Endometrium (tissue), 2 donors: Measurements from ENCODE around the gene NMT1.

Source experiments
- FAIRE-seq: peaks from 2 replicates; lab custom pipeline; 2012; peaks lifted over from hg19 to GRCh38; lab: Jason Lieb, UNC
- donor health status: control.
- donor health status: control.

Gene NMT1

GRCh38 chr17:45060797-45061605, at the start of gene NMT1:
TSS of gene NMT1 (plus strand) at chr17:45061317. CDS start at chr17:45061330, 13 bp downstream.
- FAIRE-seq, result peak; percentile 96

DNA sequence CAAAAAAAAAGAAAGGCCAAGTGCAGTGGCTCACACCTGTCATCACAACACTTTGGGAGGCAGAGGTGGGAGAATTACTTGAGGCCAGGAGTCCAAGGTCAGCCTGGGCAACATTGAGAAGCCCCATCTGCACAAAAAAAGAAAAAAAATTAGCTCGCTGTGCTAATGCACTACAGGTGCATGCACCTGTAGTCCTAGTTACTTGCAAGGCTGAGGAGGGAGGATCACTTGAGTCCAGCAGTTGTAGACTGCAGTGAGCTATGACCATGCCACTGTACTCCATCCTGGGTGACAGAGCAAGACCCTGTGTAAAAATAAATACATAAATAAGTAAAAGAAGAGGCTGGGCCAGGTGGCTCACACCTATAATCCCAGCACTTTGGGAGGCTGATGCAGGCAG, 49.4 kb upstream of the NMT1 start:
- FAIRE-seq, result no peak

DNA sequence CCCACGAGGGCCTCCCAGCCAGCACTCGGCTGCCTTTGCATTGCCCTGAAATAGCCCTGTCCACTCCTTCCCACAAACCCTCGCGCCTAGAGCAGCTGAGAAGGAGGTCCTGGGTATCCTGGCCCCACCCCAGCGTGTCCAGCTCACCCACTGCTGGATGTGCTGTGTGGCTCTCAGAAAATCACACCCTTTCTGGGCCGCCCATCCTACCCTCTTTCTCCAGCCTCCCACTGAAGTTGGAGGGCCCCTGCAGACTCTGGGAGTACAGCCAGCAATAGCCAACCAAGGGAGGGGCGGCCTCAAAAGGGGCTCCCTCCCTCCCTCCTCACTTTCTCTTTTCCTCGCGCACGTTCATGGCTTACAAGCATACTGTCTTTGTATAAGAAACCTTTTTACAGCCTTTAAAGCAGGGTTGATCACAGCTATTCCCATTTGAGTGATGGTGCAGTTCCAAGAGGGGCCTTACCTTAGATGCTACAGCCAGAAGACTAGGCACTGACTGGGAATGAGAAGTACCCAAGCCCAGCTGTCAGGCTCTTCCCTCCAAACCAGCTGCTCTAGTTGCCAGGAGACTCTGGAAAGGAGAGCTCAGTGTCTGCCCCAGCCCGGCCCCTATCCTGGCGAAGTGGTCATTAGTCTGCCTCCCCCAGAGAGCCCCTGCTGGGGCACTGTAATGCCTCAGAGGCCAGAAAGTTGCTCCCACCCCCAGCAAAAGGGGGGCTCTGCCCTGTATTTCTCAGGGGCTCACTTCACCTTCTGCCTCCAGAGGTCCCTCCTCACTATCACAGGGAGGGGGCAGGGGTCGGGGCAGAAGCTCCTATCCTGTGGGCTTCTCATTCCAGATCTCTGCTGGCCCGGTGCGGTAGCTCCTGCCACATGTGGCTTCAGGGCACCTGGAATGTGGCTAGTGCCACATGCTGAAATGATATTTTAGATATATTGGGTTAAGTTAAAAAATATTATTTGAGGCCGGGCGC, 47.8 kb upstream of the NMT1 start:
- FAIRE-seq, result no peak

- FAIRE-seq, result no peak
Measured at GRCh38 chr17:45016237-45016636, 44.9 kb upstream of the NMT1 start.

DNA sequence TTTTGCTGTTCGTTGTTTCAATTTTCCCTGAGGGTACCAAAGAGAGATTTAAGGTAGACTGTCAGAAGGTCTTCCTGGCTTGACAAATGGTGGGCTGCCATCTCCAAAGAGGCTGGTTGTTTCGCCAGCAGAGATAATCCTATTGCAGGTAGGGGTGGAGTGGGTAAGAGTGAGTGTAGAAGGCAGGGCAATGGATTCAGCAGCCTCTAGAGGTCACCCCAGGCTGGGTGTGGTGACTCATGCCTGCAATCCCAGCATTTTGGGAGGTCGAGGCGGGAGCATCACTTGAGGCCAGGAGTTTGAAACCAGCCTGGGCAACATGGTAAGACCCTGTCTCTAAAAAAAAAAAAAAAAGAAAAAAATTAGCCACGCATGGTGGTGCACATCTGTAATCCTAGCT, 44.3 kb upstream of the NMT1 start:
- no peak for FAIRE-seq

DNA sequence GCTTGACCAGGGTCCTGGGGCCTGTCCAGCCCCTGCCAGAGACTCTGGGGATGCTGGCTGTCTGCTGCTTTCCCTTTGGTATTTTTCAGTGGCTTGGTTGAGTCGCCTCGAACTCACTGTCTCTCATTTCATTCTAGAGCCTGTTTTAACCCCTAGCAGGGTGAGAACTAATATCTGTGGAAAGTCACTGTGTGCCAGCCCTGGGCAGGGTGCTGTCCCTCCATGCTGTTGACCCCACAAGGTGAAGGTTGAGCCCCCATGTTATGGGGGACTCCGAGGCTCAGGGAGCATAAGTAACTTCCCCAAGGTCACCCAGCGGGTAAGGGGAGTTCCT, 42.6 kb upstream of the NMT1 start:
- FAIRE-seq, result no peak

DNA sequence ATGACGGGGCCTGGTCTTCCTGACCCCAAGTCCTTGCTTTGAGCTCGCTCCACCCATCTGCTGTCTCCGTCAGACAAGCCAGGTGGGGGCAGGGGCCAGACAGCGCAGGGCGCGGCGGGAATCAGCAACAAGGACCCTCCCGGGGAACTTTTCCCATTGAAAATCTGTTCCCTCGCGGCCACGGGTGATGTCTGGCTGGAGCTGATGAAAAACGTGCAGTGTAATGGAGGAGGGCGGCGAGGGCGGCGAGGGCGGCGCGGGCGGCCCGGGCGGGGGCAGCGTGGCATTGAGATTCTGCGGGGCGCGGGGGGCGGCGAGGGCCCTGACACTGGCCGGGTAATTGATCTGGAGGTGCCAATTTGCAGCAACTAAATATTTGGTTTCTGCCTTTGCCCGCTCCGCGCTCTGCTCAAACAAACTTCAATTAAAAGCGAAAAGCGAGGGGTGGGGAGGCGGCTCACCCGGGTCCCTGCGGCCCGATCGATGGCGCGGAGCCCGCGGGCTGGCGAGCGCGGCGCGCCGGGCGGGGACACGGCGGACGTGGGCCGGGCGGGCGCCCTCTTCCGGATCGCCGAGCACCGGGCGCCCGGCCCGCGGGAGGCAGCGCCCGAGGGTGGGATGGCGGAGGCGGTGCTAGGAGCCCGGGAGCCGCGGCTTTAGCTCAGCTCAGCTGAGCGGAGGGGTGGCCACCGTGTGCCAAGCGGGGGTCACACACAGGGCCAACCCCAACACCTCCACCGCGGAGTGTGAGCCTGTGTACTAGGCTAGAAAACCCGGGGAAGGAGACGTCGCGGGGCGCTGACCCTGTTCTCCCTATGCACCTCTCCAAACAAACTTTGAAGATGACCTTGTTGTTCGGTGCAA, 42.0 kb upstream of the NMT1 start:
- FAIRE-seq, result no peak

DNA sequence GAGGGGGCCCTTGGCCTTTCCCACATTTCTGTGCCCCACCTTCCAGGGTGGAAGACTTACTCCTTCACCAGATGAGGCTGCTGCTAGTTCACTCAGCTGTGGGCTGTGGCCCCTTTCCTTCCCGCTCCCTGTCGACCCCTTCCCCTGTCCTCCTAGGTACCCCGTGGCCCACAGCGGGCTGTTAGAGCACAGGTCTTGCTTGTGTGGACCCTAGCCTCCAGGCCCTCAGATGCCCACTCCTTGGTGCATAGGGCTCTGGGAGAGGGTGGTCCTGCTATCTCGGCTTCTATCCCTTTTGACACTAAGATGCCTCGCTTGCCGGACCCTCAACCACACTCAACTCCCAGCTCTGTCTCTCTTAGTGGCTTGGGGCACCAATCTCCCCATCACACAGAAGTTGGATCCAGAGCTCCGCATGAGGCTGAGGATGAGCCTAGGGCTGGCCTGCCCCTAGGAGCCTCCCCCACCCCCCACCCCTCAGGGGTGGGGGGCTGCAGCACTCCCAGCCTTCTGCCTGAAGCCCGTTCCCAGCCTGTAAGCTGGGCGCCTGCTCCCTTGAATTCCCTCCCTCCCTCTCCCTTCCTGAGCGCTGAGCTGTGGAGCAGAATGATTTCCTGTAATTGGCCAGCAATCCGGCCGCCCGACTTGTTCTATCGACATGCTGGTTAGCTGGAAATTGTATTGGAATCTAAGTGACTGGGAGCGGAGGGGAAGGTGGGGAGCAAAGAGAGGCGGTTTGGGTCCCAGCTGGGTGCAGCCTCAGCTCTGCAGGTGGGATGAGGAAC, 40.6 kb upstream of the NMT1 start:
- FAIRE-seq, result no peak

DNA sequence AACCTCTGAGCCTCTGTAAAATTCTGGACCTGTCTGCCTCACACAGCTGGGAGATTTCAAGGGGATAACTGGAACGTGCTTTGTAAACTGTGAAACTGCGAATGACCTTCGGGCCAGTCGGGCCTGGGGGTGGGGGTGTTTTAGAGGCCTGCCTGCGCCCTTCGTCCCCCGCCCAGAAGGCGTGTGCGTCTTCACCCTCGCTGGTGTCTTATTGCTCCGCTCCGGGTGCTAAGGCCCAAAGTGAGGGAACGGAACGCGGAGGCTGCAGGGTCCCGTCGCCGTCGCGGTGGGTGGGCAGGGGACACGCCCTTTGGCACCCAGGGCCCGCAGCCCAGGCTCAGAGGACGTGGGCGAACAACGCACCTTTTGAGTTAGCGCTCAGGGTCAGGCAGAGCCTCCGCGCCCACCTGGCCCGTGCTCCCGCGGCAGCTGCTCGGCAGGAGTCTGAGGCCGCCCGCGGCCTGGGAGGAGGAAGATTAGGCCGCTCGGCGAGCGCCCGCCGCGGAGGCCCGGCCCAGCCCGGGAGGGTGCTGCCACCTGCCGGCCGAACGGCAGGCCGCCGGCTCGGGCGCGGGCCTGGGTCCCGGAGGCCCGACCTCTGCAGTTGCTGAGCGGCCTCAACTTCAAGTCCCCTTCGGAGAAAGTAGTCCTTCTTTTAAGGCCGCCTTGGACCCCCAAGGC, 39.4 kb upstream of the NMT1 start:
- no peak for FAIRE-seq

- FAIRE-seq, result no peak
Measured at GRCh38 chr17:45022288-45022648, 38.8 kb upstream of the NMT1 start.

GRCh38 chr17:45022655-45023339, 38.3 kb upstream of the NMT1 start:
- FAIRE-seq, result no peak

DNA sequence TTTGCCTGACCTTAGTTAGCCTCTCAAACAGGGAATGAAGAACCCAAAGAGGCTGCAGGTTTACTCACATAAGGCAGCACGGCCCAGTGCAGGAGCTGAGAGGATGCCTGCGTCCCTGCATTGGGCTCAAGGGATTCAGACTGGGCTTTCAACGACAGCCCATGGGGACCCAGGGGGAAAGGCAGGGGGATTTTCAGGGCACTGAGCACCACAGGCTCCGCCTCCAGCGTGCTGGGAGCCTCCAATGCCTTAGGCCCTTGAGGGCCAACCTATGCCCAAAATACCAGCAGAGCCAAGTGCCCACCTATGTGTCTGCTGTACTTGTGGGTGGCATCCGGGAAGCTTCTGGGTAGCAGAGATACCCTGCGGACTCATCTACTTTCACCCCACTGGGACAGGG, 32.0 kb upstream of the NMT1 start:
- FAIRE-seq, result no peak

- no peak for FAIRE-seq
Measured at GRCh38 chr17:45029758-45030423, 31.2 kb upstream of the NMT1 start.

DNA sequence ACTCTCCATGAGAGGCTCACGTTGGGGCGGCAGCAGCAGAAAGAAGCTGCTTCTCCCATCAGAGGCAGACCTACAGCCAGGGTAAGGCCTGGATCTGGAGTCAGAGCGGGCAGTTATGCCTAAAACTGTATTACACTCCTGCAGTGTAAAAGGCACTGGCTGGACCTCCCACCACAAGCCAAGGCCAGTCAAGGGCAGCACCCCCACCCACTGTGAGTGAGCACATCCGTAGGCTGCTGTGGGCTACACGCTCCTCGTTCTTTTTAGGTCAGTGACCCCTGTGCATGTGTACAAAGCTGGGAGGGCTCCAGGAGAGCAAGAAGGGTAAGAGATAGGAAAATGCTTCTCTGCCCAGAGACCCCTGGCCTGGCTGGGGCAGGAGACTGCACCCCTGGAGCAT, 30.4 kb upstream of the NMT1 start:
- no peak for FAIRE-seq

GRCh38 chr17:45031231-45032173, 29.6 kb upstream of the NMT1 start:
- FAIRE-seq, result no peak

GRCh38 chr17:45032174-45032541, 29.0 kb upstream of the NMT1 start:
- FAIRE-seq, result no peak

GRCh38 chr17:45034599-45034998, 26.5 kb upstream of the NMT1 start:
- no peak for FAIRE-seq

- FAIRE-seq, result no peak
Measured at GRCh38 chr17:45035848-45036247, 25.3 kb upstream of the NMT1 start.

GRCh38 chr17:45036691-45037090, 24.4 kb upstream of the NMT1 start:
- peak; percentile 41 for FAIRE-seq
